ENCODE results near the gene LIPG.
"Not testable (repeated sequence)": the region's sequence is repeated elsewhere in the genome, so short reads cannot be mapped to it uniquely, and the experiment has no call there.

Gene LIPG

GRCh38 chr18:49579583-49579982 is 17.7 kb downstream of the LIPG start:
- not testable (repeated sequence) for DNase-seq

GRCh38 chr18:49580279-49580678 is 18.4 kb downstream of the LIPG start:
- DNase-seq: no peak

GRCh38 chr18:49581371-49581770 is 19.5 kb downstream of the LIPG start:
- DNase-seq: no peak

DNA sequence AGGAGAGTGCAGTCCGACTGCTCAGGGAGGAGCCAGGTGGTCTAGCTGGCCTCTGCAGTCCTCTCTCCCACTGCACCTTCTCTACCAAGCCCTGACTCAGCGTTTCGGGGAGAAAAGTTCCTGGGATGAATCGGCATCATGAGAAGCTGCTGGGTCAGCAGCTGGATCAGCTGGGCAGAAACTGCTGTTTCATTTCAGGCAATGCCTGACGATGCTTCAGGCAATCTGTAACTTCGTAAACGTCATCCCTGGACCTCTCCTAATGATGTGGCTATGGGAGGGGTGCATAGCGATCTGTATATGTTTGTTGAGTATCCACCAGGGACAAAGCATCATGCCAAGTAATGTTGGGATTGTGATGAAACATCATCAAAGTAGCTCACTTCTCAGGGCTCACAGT is 20.7 kb downstream of the LIPG start:
- no peak for DNase-seq

- no peak for DNase-seq
Measured at GRCh38 chr18:49584394-49584793, 22.5 kb downstream of the LIPG start.

DNA sequence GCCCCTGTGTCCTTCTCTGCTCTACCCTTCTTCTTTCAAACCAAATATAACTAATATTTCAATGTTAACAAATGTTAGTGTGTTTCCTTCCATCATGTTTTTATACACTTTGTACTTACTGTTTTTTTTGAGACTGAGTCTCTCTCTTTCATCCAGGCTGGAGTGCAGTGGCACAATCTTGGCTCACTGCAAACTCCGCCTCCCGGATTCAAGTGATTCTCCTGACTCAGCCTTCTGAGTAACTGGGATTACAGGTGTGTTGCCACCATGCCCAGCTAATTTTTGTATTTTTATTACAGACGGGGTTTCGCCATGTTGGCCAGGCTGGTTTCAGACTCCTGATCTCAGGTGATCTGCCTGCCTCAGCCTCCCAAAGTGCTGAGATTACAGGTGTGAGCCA is 23.1 kb downstream of the LIPG start:
- DNase-seq: not testable (repeated sequence)

DNA sequence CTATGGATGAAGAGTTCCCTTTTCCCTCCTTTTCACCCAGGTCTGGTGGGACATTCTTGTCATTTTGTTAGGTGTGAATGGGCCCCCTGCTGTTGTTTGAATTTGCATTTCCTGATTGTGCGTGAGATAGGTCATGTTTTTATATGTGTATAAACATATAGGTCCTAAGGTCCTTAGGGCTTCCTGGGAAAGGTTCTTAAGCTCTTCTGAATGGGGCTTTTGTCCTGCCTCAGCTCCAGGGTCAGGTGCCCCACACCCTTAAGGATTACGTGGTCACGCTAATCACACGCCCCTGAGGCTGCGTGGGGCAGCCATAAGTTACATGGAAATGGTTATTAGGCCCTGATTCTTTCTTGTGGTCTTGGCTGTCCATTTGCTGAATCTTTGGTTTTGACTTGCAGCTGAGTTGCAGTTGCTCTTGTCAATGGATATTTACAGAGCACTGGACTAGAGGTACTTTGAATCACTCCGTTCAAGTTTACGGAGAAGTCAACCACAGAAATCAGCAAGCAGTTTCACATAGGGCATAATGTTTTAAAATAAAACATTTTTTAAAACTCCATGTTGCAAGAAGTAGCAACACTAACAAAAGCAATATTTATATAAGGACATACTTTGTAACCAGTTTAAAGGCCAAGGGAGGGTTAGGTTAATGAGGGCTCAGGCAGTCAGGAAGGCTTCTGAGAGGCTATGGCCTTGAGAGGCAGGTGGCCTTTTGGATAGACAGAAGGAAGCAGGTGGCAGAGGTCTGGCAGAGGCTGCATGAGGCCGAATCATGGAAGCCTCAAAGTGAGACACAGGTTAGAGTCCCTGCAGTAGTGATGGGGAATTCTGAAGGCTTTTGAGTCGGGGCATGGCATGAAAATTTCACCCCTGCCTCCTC is 24.2 kb downstream of the LIPG start:
- DNase-seq: no peak

- DNase-seq: no peak
Measured at GRCh38 chr18:49588171-49588570, 26.3 kb downstream of the LIPG start.

- no peak for DNase-seq
Measured at GRCh38 chr18:49588971-49589370, 27.1 kb downstream of the LIPG start.

DNA sequence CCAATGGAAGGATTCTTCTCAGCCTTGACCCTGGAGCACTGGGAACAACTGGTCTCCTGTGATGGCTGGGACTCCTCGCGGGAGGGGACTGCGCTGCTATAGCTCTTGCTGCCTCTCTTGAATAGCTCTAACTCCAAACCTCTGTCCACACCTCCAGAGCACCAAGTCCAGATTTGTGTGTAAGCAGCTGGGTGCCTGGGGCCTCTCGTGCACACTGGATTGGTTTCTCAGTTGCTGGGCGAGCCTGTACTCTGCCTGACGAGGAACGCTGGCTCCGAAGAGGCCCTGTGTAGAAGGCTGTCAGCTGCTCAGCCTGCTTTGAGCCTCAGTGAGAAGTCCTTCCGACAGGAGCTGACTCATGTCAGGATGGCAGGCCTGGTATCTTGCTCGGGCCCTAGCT is 28.8 kb downstream of the LIPG start:
- no peak for DNase-seq

DNA sequence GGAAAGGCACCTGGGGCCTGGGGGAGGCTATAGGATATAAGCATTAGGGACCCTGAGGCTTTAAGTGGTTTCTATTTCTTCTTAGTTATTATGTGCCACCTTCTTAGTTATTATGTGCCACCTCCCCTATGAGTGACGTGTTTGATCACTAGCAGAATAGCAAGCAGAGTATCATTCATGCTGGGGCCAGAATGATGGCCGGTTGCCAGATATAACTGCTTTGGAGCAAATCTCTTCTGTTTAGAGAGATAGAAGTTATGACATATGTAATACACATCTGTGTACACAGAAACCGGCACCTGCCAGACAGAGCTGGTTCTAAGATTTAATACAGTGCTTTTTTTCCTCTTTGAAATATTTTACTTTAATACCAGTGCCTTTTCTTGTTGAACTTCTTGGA is 29.4 kb downstream of the LIPG start:
- DNase-seq: peak; percentile 61

- DNase-seq: no peak
Measured at GRCh38 chr18:49591775-49592174, 29.9 kb downstream of the LIPG start.

DNA sequence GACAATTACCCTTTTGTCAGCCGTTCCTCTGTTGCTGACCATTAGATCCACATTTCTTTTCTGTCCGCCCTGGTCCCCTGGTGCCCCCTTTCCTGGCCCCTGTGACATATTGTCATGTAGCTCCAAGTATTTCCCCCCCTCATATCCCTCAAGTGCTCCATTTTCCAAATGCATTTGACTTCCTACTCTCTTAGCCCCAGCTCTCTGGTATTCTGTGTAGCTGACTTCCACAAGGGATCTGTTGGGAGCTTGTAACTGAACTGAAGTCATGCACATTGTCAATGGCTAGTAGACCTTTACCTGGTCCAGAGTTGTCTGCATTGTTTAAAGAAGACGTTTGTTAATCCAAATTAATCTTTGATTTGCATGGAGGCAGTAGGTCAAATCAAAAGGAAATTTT is 34.8 kb downstream of the LIPG start:
- DNase-seq: no peak

DNA sequence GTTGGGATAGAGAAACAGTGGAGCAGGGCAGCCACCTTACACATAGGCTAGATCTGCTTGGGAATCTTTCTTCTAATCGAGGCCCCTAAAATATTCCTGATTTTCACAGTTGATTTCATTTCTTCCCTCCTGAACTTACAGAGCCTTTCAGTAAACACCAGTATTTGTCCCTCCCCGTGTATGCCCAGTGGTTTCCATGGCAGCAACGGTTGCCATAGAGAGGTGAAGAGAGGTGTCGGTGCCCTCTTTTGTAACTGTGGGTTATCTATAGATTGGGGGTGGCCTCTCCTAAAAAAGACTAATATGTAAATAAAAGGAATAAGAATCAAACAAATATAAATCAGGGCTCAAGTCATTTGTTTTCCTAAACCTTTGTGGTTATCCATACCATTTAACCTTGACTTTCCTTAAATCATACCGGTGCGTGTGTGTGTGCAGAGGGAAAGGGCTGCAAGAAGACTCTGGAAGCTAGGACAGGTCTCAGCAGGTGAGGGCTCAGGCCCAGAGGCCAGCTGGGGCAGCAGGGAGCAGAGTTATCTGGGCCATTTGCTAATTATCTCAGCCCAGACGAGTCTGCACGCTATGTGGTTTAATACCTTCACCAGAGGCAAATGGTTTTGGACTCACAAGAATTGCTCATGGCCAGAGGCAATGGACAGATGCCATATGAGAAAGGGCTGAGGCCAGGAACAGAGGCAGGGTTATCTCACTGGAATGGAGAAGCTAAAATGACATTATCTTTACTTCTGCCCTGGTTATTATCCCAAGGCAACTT is 35.5 kb downstream of the LIPG start:
- peak; percentile 60 for DNase-seq

GRCh38 chr18:49601211-49601610 is 39.4 kb downstream of the LIPG start:
- no peak for DNase-seq

GRCh38 chr18:49608366-49609255 is 46.8 kb downstream of the LIPG start:
- DNase-seq: no peak

GRCh38 chr18:49609256-49610021 is 47.6 kb downstream of the LIPG start:
- no peak for DNase-seq

- no peak for DNase-seq
Measured at GRCh38 chr18:49610022-49610445, 48.2 kb downstream of the LIPG start.

DNA sequence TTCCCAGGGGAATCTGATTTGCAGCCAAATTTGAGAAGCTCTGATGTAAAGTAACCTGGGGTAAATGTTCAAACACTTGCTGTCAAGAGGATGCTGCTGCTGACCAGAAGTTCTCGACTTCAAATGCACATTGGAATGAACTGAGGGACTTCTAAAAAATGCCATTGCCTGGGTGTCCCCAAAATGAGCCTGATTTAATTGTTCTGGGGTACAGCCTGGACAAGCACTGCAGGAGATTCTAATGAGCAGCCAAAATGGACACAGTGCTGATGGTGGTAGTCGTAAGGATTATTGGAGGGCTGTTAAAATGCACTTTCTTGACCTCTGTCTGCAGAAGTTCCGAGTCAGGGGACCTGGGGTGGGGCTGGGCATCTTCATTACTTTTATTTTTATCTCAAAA is 49.5 kb downstream of the LIPG start:
- no peak for DNase-seq

GRCh38 chr18:49612515-49613033 is 50.7 kb downstream of the LIPG start:
- DNase-seq: no peak

DNA sequence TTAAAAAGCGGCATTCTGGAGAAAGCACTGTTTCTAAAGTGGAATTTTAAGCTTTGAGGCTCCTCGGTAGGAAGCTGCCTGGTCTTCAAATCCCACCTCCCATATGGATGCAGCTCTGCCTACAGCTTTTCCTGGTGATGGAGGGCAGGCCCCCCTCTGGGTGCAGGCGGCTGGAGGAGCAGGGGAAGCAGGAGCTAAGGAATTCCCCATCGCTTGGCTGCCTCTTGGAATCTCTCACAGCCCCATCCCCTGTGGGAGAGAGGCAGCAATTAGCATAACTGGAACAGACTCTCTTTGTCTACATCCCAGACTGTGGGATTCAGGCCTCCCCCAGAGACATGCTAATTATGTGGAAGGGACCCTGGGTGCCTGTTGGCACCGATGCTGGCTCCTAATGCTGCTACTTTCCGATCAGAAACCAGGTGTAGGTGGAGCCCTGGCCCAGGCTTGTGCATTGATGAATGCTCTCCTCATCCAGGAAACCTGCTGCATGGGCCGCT is 51.3 kb downstream of the LIPG start:
- peak; percentile 36 for DNase-seq

GRCh38 chr18:49613641-49614151 is 51.8 kb downstream of the LIPG start:
- peak; percentile 36 for DNase-seq
